ENCODE results near the gene KNDC1.

DNA sequence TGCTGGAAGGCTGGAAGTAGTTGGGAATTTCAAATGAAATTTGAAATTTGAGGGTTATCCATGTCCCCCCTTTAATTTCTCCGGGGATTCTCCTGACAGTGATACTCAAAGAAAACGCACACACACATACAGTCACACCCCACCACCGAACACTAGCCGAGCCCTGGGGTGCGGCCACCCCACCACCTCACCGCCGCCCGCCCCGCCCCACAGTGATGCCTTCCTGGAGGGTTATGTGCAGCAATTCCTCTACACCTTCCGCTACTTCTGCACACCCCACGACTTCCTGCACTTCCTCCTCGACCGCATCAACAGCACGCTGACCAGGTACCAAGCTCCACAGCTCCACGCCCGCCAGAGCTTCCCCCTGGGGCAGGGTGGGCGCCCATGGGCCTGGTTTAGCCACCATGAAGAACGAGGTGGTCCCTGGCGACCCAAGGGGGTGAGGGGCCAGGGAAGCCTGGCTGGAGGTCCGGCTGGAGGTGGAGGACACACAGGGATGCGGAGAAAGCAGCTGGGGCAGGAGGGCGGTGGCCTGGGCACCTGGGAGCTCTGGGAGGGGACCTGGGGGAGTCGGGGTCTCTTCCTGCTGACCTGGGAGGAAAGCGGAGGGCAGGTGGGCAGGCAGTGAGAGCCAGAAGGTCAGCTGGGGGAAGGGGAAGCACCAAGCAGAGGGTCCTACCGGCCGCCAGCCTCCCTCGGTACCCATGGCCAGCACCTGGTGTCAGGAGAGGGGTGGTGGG lies 50.5 kb downstream of the KNDC1 start:
- TF ChIP-seq EP300 (IDR thresholded peaks at IDR 0.05) (no peak), POLR2A (IDR thresholded peaks at IDR 0.05; ENCODE audit: low read depth) (no peak)
- TF ChIP-seq, protein P1, sequence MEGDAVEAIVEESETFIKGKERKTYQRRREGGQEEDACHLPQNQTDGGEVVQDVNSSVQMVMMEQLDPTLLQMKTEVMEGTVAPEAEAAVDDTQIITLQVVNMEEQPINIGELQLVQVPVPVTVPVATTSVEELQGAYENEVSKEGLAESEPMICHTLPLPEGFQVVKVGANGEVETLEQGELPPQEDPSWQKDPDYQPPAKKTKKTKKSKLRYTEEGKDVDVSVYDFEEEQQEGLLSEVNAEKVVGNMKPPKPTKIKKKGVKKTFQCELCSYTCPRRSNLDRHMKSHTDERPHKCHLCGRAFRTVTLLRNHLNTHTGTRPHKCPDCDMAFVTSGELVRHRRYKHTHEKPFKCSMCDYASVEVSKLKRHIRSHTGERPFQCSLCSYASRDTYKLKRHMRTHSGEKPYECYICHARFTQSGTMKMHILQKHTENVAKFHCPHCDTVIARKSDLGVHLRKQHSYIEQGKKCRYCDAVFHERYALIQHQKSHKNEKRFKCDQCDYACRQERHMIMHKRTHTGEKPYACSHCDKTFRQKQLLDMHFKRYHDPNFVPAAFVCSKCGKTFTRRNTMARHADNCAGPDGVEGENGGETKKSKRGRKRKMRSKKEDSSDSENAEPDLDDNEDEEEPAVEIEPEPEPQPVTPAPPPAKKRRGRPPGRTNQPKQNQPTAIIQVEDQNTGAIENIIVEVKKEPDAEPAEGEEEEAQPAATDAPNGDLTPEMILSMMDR (IDR thresholded peaks at IDR 0.05), result no peak

All from esophagus muscularis mucosa (tissue), 4 donors.